HG02759 (cell line): ENCODE measurements around the gene CHCHD5.
A peak's percentile ranks its signal among the peaks of the same experiment; 100 is the strongest.
"Not testable (repeated sequence)": the region's sequence is repeated elsewhere in the genome, so short reads cannot be mapped to it uniquely, and the experiment has no call there.

Source experiments
- ATAC-seq: cut with Tn5 transposase; IDR thresholded peaks from one replicate; pipeline ENCODE4 v1.9.1; 2021; ENCODE audit warnings: mild to moderate bottlenecking, moderate library complexity; ENCODE audit not compliant: unreplicated experiment

The CHCHD5 gene, protein sequence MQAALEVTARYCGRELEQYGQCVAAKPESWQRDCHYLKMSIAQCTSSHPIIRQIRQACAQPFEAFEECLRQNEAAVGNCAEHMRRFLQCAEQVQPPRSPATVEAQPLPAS

GRCh38 chr2:112584134-112584890 is at the start of gene CHCHD5:
CHCHD5 (plus strand) TSS chr2:112584609; CDS start chr2:112584648, 39 bp downstream.
- peak; percentile 89 for ATAC-seq

DNA sequence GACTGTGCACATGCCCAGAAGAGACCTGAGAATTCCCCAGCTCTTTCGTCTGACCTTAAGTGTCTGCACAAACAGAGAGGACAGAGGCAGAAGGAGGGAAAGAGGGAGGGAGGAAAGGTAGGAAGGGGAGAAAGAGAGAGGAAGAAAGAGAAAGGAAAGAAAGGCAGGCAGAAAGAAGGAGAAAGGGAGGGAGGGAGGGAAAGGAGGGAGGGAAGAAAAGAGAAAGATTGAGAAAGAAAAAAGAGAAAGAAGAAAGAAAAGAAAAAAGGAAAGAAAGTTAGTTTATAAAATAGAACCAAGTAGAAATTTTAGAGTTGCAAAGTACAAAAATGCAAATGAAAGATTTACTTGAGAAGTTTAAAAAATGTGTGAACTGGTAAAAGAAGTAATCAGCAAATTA is 49.6 kb upstream of the CHCHD5 start:
- no peak for ATAC-seq

- ATAC-seq: not testable (repeated sequence)
Observed at GRCh38 chr2:112536665-112537064, 47.7 kb upstream of the CHCHD5 start.

DNA sequence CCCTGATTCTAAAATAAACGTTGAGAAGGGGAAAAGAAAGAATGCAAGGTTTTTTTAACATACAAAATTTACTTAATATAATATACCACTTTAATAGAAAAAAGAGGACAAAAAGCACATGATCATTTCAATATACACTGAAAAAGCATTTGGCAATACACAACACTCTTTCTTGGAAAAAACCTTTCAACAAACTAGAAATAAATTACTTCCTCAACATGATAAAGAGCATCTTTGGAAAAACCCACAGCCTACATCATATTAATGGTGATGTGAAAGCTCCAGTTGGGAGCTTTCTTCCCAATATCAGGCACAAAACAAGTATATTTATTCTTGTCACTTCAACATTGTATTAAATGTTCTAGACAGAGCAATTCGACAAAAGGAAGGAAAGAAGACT is 45.1 kb upstream of the CHCHD5 start:
- ATAC-seq: no peak

GRCh38 chr2:112540906-112541305 is 43.5 kb upstream of the CHCHD5 start:
- ATAC-seq: no peak

- ATAC-seq: peak; percentile 60
Observed at GRCh38 chr2:112541315-112542122, 42.9 kb upstream of the CHCHD5 start.

DNA sequence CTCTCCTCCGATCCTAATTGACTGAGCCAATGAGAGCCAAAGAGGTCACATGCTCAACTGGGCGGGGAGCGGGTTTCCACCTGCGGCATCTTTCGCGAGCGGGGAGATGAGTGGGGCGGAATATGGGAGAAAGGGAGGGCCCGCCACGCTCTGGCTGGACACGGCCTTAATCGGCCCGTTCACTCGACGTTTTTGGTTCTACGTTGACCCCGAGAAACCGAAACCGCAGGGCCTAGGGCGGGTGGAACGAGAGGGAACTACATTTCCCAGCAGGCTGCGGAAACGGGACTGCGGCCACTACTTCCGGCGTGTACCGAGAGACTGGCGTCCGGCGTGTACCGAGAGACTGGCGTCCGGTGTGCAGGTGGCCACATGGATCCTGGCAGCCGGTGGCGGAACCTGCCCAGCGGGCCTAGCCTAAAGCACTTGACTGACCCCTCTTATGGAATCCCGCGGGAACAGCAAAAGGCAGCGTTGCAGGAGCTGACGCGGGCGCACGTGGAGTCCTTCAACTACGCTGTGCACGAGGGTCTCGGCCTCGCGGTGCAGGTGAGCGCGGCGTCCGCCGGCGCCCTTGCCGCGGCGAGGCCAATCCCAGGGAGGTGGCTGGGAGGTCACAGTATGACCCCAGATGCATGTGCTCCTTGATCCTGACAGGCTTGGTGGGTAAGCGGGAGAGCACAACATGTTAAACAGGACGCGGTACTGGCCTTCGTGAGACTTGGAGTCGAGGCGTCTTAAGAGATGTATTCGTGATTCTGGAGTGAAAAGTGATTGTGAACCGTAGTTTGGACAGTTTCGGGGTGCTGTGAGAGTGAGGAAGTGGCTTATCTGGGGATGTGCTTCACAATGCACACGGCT is 42.1 kb upstream of the CHCHD5 start, which contains the start of gene POLR1B:
Gene POLR1B, plus strand, starts transcription at position 343 of the 861 bp plus-strand sequence. Its CDS starts 30 bp downstream, at position 373.
- ATAC-seq: peak; percentile 86

DNA sequence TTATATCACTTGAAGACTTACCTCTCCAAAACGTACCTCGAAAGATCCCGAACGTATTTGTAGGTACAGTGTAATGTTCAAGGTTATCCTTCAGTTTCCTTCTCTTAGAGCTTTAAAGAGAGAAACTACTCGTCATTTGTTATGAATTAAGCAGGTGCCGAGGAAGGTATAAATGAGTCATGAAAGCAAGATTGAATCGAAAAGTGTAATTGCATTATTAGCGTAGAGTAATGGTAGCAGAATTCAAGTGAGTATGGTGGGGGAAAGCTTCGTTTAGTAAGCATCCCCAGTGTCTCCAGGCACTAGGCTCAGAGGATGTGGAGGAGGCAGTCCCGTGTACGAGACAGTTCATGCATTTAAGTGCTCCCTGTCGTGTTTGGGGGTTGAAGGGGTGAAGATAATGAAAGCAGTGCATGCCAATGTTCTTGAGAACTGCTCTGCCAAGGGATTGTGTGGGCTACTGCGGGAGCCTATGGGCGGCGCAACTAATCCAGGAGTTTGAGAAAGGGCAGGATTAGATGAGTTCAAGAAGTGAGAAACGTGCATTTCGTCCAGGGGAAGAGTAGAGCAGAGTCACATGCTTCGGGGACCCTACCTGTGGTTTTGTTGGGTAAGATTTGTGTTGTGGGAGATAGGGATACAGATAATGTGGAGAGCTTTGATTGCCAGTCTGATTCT is 41.3 kb upstream of the CHCHD5 start:
- ATAC-seq: no peak

GRCh38 chr2:112547333-112547732 is 37.1 kb upstream of the CHCHD5 start:
- ATAC-seq: no peak

DNA sequence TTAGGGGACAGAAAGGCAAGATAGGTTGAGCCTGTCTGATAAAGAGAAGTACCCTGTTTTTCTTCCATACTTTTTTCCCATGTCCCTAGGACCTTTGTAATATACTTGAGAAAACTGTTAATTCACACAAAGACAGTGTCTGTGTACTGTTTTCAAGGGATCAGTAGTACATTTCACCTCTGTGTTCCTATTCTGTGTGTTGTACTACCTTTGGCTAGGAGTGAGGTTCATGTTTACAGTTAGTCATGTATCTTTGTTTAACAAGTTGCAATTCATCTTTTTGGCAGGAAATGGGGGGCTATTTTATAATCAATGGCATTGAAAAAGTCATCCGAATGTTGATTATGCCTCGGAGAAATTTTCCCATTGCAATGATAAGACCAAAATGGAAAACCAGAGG is 35.4 kb upstream of the CHCHD5 start:
- ATAC-seq: no peak

DNA sequence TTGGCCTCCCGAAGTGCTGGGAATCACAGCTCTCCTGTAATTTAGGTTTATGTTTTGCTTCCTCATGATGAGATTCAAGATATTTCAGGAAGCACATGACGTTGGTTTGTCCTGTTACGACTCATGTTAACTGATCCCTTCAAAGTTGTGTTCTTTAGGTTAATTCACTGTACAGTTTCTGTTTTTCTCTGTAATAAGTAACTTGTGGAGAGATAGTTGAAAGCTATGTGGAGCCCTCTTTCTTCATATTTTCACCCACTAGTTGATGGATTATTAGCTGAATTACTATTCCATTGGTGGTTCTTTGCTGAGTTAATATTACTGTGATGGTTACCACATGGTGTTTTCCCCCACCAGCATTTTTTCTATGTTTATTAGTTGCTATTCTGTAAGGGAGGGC is 18.3 kb upstream of the CHCHD5 start:
- peak; percentile 62 for ATAC-seq

DNA sequence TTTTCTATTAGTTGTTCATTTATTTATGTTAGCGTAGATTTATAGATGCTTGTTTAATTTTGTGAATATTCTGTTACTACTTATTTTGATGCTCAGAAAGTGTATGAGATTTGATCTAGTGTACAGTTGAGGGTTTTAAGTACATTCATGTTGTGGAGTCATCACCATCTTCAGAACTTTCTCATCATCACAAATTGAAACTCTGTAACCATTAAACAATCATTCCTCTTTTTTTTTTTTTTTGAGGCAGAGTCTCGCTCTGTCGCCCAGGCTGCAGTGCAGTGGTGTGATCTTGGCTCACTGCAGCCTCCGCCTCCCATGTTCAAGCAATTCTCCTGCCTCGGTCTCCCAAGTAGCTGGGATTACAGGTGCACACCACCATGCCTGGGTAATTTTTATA is 17.9 kb upstream of the CHCHD5 start:
- ATAC-seq: peak; percentile 49

DNA sequence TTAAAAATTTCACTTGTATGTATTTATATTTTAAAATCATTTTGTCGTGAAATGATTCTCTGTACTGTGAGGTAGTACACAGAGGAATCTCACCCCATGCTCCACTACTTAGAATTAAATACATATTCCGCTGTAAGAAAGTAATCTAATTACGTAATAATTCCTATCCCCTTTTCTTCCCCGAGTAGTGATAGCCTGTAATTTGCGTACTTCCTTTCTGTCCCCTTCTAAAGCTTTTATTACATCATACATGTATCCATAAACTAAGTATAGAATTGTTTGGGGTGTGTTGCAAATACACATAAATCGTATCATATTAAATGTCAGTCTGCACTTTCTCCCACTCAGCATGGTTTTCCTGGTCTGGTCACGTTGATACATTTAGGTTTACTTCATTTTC is 12.4 kb upstream of the CHCHD5 start:
- ATAC-seq: no peak

- ATAC-seq: no peak
Observed at GRCh38 chr2:112577756-112578155, 6.7 kb upstream of the CHCHD5 start.

DNA sequence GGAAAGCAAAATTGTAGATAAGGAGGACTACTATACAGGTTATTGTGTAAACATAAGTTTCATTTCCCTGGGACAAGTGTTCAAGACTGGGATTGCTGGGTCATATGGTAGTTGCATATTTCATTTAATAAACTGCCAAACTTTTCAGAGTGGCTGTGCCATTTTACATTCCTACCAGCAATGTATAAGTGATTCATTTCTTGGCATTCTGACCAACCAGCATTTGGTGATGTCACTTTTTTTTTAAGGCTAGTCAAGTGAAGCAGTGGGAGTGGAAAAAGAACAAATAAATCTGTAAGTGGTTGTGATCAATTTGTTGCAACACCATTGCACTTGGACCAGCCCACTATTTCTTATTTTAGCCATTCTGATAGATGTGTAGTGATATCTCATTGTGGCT is 5.2 kb upstream of the CHCHD5 start:
- ATAC-seq: no peak

- no peak for ATAC-seq
Observed at GRCh38 chr2:112580084-112580483, 4.3 kb upstream of the CHCHD5 start.

DNA sequence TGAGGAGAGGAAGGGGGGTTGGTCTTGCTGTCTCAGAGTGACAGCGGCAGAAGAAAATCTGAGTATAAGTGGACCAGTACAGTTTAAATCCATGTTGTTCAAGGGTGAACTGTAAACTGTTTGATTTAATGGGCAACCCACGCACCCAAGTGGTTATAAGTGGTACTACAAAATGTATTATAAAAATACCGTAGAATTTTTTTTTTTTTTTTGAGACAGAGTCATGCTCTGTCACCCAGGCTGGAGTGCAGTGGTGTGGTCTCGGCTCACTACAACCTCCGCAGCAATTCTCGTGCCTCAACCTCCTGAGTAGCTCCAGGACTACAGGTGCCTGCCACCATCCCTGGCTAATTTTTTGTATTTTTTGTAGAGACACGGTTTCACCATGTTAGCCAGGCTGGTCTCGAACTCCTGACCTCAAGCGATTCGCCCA is 2.1 kb upstream of the CHCHD5 start:
- no peak for ATAC-seq

- ATAC-seq: no peak
Observed at GRCh38 chr2:112583497-112584133, 794 bp upstream of the CHCHD5 start.

- no peak for ATAC-seq
Observed at GRCh38 chr2:112584891-112585250, 462 bp downstream of the CHCHD5 start.

- no peak for ATAC-seq
Observed at GRCh38 chr2:112585400-112585799, 991 bp downstream of the CHCHD5 start.
